Neural cell (in vitro differentiated cells): Measurements from ENCODE around the gene SLFN12L. TPM values are rescaled to one million over a fixed set of nuclear protein-coding genes. Genes with fewer than 3 reads are reported as not detected.

Experiments
- H2AFZ ChIP-seq: fragments of 200-600, 300-800 bp; sonication (generic), shearing (Covaris generic); 2 replicates; pipeline ENCODE4 v1.6.0; 2014; ENCODE audit warnings: low read depth, mild to moderate bottlenecking, antibody characterized with exemption, low read length, moderate library complexity
- H3F3A ChIP-seq: fragments of 200-600 bp; shearing (Covaris generic); 2 replicates; pipeline ENCODE4 v1.6.1; 2016; ENCODE audit warnings: mild to moderate bottlenecking, moderate library complexity, mixed read lengths, antibody characterized with exemption, low read length; ENCODE audit not compliant: insufficient read depth, poor library complexity, severe bottlenecking
- H3K27ac ChIP-seq: fragments of 200-600, 300-800 bp; sonication (generic), shearing (Covaris generic); 2 replicates; pipeline ENCODE4 v1.5.1; 2014; ENCODE audit warnings: mild to moderate bottlenecking, low read length, moderate library complexity
- H3K27me3 ChIP-seq: fragments of 300-800, 200-600 bp; sonication (generic), shearing (Covaris generic); 2 replicates; pipeline ENCODE4 v1.6.0; 2014; ENCODE audit warnings: mild to moderate bottlenecking, low read depth, low read length, moderate library complexity; ENCODE audit not compliant: insufficient read depth
- H3K36me3 ChIP-seq: fragments of 300-800, 200-600 bp; sonication (generic), shearing (Covaris generic); 2 replicates; pipeline ENCODE4 v1.5.1; 2014; ENCODE audit warnings: mild to moderate bottlenecking, antibody characterized with exemption, low read length, moderate library complexity; ENCODE audit not compliant: insufficient read depth
- H3K4me2 ChIP-seq: fragments of 300-800, 200-600 bp; sonication (generic), shearing (Covaris generic); 2 replicates; pipeline ENCODE4 v1.6.0; 2014; ENCODE audit warnings: mild to moderate bottlenecking, low read length
- H3K4me3 ChIP-seq: fragments of 300-800, 200-600 bp; sonication (generic), shearing (Covaris generic); 2 replicates; pipeline ENCODE4 v1.5.1; 2014; ENCODE audit warnings: mild to moderate bottlenecking, low read length, moderate library complexity
- H3K79me2 ChIP-seq: fragments of 200-600 bp; shearing (Covaris generic); replicated peaks from 2 replicates; pipeline ENCODE4 v1.6.0; 2014; ENCODE audit warnings: mild to moderate bottlenecking, low read length, moderate library complexity; ENCODE audit not compliant: insufficient read depth
- H3K9ac ChIP-seq: fragments of 300-800, 200-600 bp; sonication (generic), shearing (Covaris generic); 2 replicates; pipeline ENCODE4 v1.6.1; 2016; ENCODE audit warnings: mild to moderate bottlenecking, low read length, mixed read lengths
- H3K9me2 ChIP-seq: fragments of 200-600 bp; shearing (Covaris generic); 2 replicates; pipeline ENCODE4 v1.6.1; 2016; ENCODE audit warnings: mild to moderate bottlenecking, low read length, mixed read lengths; ENCODE audit not compliant: insufficient read depth
- H3K9me3 ChIP-seq: fragments of 200-600, 300-800 bp; sonication (generic), shearing (Covaris generic); 2 replicates; pipeline ENCODE4 v1.6.1; 2016; ENCODE audit warnings: mild to moderate bottlenecking, mixed run types, low read length, moderate library complexity, mixed read lengths
- H4K20me1 ChIP-seq: fragments of 200-600 bp; shearing (Covaris generic); 2 replicates; pipeline ENCODE4 v1.6.1; 2016; ENCODE audit warnings: mild to moderate bottlenecking, mixed run types; ENCODE audit not compliant: insufficient read depth
- EP300 ChIP-seq: fragments of 450-650 bp; conservative IDR thresholded peaks from 2 replicates; pipeline ENCODE4 v1.6.1; 2014; ENCODE audit warnings: antibody characterized with exemption, mild to moderate bottlenecking, moderate library complexity; ENCODE audit not compliant: poor library complexity, severe bottlenecking
- EZH2 ChIP-seq: fragments of 200-600, 300-800 bp; shearing (Covaris generic), sonication (generic); IDR thresholded peaks from 2 replicates; pipeline ENCODE4 v1.6.1; 2014; ENCODE audit warnings: antibody characterized with exemption, low read length, borderline replicate concordance, mild to moderate bottlenecking; ENCODE audit not compliant: insufficient read depth, poor library complexity, severe bottlenecking
- RAD21 ChIP-seq: fragments of 450-650 bp; conservative IDR thresholded peaks from 2 replicates; pipeline ENCODE4 v1.6.1; 2014; ENCODE audit warnings: antibody characterized with exemption, mild to moderate bottlenecking, moderate library complexity
- SMC3 ChIP-seq: fragments of 450-650 bp; conservative IDR thresholded peaks from 2 replicates; pipeline ENCODE4 v1.6.1; 2014; ENCODE audit warnings: antibody characterized with exemption, mild to moderate bottlenecking, moderate library complexity; ENCODE audit not compliant: poor library complexity
- TAF1 ChIP-seq: IDR thresholded peaks from 2 replicates; pipeline ENCODE4 v1.6.1; 2012; ENCODE audit warnings: low read depth
- polyA plus RNA-seq: library from polyadenylated mRNA; depleted of rRNA; stranded (reverse); fragments of >200 nt; gene quantifications from 2 replicates; pipeline ENCODE4 v1.2.3, GENCODE V29; 2014
- TF ChIP-seq, protein P1 (sequence below): IDR thresholded peaks from 2 replicates; pipeline ENCODE4 v1.6.1; 2012; ENCODE audit warnings: borderline replicate concordance
- TF ChIP-seq, protein P2 (sequence below): fragments of 450-650 bp; IDR thresholded peaks from 2 replicates; pipeline ENCODE4 v1.5.1; 2014; ENCODE audit warnings: antibody characterized with exemption, mild to moderate bottlenecking, moderate library complexity; ENCODE audit not compliant: poor library complexity, severe bottlenecking

Gene SLFN12L
- polyA plus RNA-seq, 1 donor from 2014 or later, result not detected

DNA sequence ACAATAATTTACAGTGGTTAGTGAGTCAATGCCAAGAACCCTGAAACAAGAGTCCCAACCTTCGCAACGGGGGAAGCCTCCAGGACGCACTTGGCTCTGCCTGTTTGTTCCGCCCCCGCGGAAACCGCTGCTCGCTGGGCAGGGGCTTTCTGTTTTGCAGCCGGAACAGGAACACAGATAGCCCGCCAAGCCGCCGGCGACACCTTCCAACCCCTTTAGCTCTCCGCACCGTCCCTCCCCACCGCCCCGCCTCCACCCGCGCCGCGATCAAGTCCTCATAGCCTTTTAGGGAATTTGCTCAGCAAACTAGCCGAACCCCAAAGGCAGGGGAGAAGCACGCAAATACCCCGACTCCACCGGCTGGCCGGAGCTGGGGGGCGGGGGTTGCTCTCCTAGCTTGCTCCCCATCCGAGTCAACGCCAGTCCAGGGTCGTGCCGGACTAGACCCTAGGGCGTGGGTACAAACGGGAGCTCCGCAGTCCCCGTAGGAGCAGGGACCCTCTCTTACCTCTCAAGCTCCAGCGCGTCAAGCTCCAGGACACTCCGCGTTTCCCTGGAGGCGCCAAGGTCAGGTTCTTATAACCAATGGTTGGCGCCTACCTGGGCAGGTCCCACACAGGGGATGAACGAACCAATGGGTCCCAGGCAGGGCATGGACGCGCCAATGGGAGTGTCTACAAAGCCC lies 89.1 kb downstream of the SLFN12L start, which contains the start of gene SLFN13:
SLFN13 (minus strand) TSS at position 553 of the 685 bp plus-strand sequence. CDS start 3,086 bp downstream, outside the sequence.
- H2AFZ ChIP-seq, result no peak within 1 kb of the TSS
- H3K36me3 ChIP-seq, result no peaks in the 10 kb centered on the region
- H3K4me3 ChIP-seq, result peak within 1 kb of the TSS; percentile 57
- peaks cover 3% of the 10 kb centered on the region for H3K9me3 ChIP-seq
- TF ChIP-seq, protein P1, sequence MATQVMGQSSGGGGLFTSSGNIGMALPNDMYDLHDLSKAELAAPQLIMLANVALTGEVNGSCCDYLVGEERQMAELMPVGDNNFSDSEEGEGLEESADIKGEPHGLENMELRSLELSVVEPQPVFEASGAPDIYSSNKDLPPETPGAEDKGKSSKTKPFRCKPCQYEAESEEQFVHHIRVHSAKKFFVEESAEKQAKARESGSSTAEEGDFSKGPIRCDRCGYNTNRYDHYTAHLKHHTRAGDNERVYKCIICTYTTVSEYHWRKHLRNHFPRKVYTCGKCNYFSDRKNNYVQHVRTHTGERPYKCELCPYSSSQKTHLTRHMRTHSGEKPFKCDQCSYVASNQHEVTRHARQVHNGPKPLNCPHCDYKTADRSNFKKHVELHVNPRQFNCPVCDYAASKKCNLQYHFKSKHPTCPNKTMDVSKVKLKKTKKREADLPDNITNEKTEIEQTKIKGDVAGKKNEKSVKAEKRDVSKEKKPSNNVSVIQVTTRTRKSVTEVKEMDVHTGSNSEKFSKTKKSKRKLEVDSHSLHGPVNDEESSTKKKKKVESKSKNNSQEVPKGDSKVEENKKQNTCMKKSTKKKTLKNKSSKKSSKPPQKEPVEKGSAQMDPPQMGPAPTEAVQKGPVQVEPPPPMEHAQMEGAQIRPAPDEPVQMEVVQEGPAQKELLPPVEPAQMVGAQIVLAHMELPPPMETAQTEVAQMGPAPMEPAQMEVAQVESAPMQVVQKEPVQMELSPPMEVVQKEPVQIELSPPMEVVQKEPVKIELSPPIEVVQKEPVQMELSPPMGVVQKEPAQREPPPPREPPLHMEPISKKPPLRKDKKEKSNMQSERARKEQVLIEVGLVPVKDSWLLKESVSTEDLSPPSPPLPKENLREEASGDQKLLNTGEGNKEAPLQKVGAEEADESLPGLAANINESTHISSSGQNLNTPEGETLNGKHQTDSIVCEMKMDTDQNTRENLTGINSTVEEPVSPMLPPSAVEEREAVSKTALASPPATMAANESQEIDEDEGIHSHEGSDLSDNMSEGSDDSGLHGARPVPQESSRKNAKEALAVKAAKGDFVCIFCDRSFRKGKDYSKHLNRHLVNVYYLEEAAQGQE, result no peak
- peak; percentile 83 for TF ChIP-seq EZH2
- H3K9me2 ChIP-seq, result no peaks in the 10 kb centered on the region
- no peak within 1 kb of the TSS for H3K9ac ChIP-seq
- H3K79me2 ChIP-seq, result no peaks in the 10 kb centered on the region
- H3K27me3 ChIP-seq, result peaks cover 79% of the 10 kb centered on the region
- no peak within 1 kb of the TSS for H3K4me2 ChIP-seq
- no peaks in the 10 kb centered on the region for H4K20me1 ChIP-seq
- no peaks in the 10 kb centered on the region for H3F3A ChIP-seq
- H3K27ac ChIP-seq, result no peak within 1 kb of the TSS

DNA sequence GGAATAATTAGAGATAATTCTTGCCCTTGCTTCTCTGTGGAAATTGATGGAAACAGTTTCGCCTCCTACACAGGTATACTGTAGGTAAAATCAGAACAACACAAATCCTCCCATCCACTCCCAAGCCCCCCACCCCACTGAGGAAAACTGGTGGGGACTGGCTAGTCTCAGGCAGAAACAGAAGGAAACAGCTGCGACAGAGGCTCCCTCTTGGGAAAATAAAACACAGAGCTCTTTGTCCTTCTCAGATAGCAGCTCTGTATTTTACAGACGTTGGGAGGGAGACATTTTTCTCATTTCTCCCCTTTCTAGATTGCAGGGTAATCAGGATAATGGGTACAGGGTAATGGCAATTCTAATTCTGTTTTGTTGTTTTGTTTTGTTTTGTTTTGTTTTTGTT lies 90.0 kb downstream of the SLFN12L start:
- H3K4me2 ChIP-seq, result no peak overlapping the region
- H3K27me3 ChIP-seq, result peaks cover 73% of the 10 kb centered on the region
- no peaks in the 10 kb centered on the region for H3K9me2 ChIP-seq
- no peaks in the 10 kb centered on the region for H3K79me2 ChIP-seq
- no peak overlapping the region for H3K9ac ChIP-seq
- TF ChIP-seq RAD21 (no peak), EP300 (no peak), TAF1 (no peak), SMC3 (no peak), EZH2 (no peak)
- TF ChIP-seq, protein P1, result no peak
- TF ChIP-seq, protein P2, sequence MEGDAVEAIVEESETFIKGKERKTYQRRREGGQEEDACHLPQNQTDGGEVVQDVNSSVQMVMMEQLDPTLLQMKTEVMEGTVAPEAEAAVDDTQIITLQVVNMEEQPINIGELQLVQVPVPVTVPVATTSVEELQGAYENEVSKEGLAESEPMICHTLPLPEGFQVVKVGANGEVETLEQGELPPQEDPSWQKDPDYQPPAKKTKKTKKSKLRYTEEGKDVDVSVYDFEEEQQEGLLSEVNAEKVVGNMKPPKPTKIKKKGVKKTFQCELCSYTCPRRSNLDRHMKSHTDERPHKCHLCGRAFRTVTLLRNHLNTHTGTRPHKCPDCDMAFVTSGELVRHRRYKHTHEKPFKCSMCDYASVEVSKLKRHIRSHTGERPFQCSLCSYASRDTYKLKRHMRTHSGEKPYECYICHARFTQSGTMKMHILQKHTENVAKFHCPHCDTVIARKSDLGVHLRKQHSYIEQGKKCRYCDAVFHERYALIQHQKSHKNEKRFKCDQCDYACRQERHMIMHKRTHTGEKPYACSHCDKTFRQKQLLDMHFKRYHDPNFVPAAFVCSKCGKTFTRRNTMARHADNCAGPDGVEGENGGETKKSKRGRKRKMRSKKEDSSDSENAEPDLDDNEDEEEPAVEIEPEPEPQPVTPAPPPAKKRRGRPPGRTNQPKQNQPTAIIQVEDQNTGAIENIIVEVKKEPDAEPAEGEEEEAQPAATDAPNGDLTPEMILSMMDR, result no peak
- no peaks in the 10 kb centered on the region for H3F3A ChIP-seq
- no peak overlapping the region for H3K27ac ChIP-seq
- H2AFZ ChIP-seq, result no peak overlapping the region
- H3K9me3 ChIP-seq, result peaks cover 3% of the 10 kb centered on the region
- no peaks in the 10 kb centered on the region for H4K20me1 ChIP-seq
- H3K36me3 ChIP-seq, result no peaks in the 10 kb centered on the region
- no peak overlapping the region for H3K4me3 ChIP-seq
